OCI-LY1 (cell line): ENCODE results near the gene PSMA4.

ENCODE experiments used
- EZH2 ChIP-seq: fragments of 200-600 bp; sonication (generic), shearing (Covaris generic); IDR thresholded peaks from 2 replicates; pipeline ENCODE4 v1.8.0; 2017; ENCODE audit warnings: borderline replicate concordance, mixed run types, mild to moderate bottlenecking, antibody characterized with exemption, low read length, moderate library complexity, mixed read lengths
- TF ChIP-seq, protein P1 (sequence below): fragments of 200-600 bp; sonication (generic), shearing (Covaris generic); IDR thresholded peaks from 2 replicates; pipeline ENCODE4 v1.5.1; 2017; ENCODE audit warnings: mild to moderate bottlenecking, antibody characterized with exemption, low read length, moderate library complexity, mixed read lengths

- no peak for TF ChIP-seq EZH2
- TF ChIP-seq, protein P1, sequence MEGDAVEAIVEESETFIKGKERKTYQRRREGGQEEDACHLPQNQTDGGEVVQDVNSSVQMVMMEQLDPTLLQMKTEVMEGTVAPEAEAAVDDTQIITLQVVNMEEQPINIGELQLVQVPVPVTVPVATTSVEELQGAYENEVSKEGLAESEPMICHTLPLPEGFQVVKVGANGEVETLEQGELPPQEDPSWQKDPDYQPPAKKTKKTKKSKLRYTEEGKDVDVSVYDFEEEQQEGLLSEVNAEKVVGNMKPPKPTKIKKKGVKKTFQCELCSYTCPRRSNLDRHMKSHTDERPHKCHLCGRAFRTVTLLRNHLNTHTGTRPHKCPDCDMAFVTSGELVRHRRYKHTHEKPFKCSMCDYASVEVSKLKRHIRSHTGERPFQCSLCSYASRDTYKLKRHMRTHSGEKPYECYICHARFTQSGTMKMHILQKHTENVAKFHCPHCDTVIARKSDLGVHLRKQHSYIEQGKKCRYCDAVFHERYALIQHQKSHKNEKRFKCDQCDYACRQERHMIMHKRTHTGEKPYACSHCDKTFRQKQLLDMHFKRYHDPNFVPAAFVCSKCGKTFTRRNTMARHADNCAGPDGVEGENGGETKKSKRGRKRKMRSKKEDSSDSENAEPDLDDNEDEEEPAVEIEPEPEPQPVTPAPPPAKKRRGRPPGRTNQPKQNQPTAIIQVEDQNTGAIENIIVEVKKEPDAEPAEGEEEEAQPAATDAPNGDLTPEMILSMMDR = no peak
Measured at GRCh38 chr15:78552597-78552996, 12.4 kb downstream of the PSMA4 start.
